ENCODE measurements around the gene LGALS7B. TPM values are rescaled to one million over a fixed set of nuclear protein-coding genes. Genes with fewer than 3 reads are reported as not detected.
"Not testable (repeated sequence)": the region's sequence is repeated elsewhere in the genome, so short reads cannot be mapped to it uniquely, and the experiment has no call there.

LGALS7B gene
- total RNA-seq, 1 donor from 2014 or later, result not detected

DNA sequence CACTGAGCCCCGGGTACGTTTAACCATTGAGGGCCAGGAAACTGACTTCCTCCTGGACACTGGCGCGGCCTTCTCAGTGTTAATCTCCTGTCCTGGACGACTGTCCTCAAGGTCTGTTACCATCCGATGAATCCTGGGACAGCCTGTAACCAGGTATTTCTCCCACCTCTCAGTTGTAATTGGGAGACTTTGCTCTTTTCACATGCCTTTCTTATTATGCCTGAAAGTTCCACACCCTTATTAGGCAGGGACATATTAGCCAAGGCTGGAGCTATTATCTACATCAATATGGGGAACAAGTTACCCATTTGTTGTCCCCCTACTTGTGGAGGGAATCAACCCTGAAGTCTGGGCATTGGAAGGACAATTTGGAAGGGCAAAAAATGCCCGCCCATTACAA is 36.9 kb downstream of the LGALS7B start:
- not testable (repeated sequence) for DNase-seq

GRCh38 chr19:38826856-38827551 is 38.0 kb downstream of the LGALS7B start:
- no peak for DNase-seq

GRCh38 chr19:38829203-38829602 is 40.2 kb downstream of the LGALS7B start:
- not testable (repeated sequence) for DNase-seq

- DNase-seq, result no peak
These were observed 41.2 kb downstream of the LGALS7B start for GRCh38 chr19:38830039-38830733.

GRCh38 chr19:38831142-38831605 is 42.2 kb downstream of the LGALS7B start:
- peak; percentile 26 for DNase-seq

GRCh38 chr19:38833092-38833425 is 44.1 kb downstream of the LGALS7B start:
- no peak for DNase-seq

GRCh38 chr19:38834104-38834490 is 45.1 kb downstream of the LGALS7B start:
- no peak for DNase-seq

GRCh38 chr19:38834590-38834989 is 45.6 kb downstream of the LGALS7B start:
- DNase-seq, result no peak

DNA sequence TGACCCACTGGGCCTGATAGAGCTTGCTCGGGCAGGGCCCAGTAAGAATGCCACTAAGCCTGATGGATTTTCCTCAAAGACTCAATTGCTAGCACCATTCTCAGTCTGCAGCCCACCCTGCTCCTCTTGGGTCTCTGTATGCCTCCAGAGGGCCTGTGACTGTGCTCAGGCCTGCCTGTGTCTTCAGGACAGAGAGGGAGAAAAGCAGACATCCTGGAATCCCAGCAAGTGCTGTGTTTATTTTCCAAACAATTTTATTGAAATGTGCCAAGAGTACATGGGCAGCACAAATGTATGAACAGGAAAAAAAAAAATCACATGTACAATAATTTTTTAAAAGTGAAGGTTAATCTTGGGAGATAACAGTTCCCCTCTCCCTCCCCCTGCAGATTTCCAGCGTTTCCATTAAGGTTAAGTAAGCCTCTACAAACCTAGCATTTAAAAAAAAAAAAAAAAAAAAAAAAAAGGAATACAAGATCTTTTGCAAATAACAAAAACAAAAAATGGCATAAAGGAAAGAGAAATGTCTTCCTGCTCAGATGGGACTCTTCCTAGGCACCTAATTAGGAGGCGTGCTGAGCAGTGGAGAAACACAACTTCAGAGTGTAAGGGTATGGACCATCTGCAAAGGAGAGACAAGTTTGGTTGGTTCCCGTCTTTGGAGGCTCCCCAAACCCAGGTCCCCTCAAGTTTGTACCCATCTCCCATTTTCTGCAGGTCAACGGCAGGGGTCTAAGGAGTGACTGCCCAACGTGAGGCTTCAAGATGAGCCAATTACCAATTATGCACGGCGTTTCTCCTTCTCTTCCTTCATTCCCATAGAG is 47.4 kb downstream of the LGALS7B start:
- DNase-seq, result no peak

DNA sequence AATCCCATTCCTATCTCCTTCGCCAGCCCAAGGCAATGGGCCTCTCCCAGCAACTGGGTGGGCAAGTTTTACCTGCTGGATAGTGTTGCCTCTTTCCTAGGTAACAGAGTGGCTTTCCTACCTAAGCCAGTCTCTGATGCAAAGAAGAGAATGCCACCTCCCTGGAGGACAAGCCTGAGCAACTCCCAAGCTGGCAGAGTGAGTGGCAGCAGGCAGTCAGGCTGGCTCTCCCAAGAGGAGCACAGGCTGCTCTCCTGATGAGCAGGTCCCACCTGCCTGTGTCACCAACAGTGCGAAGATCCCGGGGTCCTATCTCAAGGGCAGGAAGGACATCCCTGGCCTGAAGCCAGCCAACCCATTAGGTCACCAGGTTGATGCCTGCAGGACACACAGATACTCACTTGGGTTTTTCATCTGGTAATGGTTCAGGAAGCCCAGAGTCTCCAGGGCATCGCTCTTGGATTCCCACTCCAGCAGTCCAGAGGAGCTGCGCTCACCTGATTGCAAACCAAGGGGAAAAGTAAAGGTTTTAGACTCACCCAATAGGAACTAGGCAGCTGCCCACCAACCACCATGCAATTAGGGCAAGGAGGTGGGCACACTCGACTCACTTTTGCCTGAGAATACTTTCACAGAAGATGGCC is 48.1 kb downstream of the LGALS7B start:
- DNase-seq, result no peak

- DNase-seq, result no peak
These were observed 48.7 kb downstream of the LGALS7B start for GRCh38 chr19:38837656-38838121.

- DNase-seq, result no peak
These were observed 49.4 kb downstream of the LGALS7B start for GRCh38 chr19:38838208-38838985.

DNA sequence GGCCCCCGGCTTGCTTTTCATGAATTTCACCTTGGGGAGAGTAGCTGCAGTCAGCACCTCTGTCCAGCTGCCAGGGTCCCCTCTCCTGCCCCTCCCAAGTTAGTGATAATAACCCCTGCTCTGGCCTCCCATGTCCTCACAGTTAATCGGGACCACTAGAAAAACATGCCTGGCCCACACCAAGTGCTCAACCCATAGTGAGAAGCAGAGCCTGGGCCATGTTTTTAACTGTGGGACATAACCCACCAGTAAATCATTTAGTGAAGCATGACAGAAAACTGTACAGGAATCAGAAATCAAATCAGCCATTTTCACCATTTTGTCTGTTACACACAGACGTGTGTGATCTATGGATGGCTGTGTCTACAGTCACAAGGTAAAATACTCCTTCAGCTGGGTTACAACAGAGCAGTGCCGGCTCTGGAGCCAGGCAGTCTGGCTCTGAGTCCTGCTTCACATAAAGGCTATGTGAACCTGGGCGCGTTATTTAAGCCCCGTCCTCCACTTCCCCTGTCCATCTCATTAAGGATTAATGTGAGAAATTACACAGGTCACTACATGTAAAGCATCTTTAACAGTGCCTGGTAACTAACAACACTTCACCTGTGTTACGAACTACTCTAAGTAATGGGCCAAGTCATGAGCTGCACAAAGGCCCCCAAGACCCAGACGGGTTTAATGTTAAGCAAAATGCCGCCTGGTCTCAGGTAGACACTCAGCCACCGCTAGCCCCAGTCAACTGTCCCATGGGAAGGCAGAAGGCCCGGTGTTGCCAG is 50.2 kb downstream of the LGALS7B start:
- DNase-seq, result no peak

DNA sequence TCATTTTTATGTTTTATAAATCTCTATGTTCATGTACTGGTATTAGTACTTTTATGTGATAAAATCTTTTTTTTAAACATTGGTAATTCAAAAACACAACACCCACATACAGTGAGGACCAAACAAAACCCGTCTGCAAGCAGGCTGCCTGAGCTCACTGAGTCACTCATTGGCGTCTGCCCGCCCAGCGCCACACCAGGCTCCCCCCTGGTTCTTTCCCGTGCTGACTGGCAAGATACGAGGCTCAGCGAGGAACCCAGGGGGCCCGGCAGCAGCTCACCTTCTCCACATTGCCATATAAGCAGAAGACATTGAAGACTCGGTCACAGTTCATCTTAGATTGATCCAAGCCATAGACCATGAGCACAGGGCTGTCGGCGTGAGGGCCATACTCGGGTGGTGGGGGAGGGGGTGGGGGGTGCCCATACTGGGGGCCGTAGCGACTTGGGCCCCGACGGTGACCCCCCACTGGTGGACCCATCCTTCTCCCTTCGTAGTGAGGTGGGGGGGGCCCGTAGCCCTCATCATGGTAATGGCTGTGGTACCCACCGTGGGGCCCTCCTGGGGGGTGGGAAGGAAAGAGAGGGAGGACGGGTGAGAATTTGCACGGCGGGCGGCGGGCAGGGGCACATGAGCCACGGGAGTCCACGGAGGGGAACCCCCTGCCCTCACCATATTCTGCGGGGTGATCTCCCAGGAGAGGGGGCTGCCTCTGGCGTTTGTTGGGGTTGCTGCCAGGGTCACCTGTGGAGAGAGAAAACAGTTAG is 51.0 kb downstream of the LGALS7B start:
- no peak for DNase-seq

DNA sequence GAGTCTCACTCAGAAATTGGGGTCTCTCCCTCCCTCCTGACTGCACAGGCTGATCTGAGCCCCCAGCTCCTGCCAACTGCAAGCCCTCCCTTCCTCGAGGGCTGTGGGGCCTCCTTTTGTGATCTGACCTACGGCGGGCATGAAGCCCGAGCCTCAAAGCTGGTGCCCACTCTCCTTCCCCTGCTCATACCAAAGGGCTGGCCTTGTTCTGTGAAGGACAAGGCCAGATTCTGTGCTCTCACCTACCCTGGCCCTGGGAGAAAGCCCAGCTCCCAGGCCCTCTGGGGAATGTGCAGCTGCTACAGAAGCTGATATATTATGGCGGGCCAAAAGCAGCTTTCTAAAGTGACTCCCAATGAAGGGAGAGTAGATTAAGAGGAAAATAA is 51.6 kb downstream of the LGALS7B start:
- DNase-seq, result no peak

Small RNAs within 50 kb of the gene (small RNA-seq; reads per million reads assigned to genes)
- gene RNU6-140P, result not detected

Other genes with a start within 250 kb of the LGALS7B start
- 0.16 TPM for gene MAP4K1, start 171.2 kb upstream of the LGALS7B start, total RNA-seq
- 149 TPM for gene EIF3K, start 170.0 kb upstream of the LGALS7B start, total RNA-seq
- 53.2 TPM for gene ACTN4, start 141.6 kb upstream of the LGALS7B start, total RNA-seq
- not detected for gene CAPN12, start 44.7 kb upstream of the LGALS7B start, total RNA-seq
- gene LGALS7, start 15.7 kb upstream of the LGALS7B start, total RNA-seq, result 1.1 TPM
- 1.4 TPM for gene LGALS4, start 23.7 kb downstream of the LGALS7B start, total RNA-seq
- 12.9 TPM for gene ECH1, start 42.6 kb downstream of the LGALS7B start, total RNA-seq
- gene HNRNPL, start 60.8 kb downstream of the LGALS7B start, total RNA-seq, result 350 TPM
- gene RINL, start 89.1 kb downstream of the LGALS7B start, total RNA-seq, result 2.5 TPM
- gene SIRT2, start 110.4 kb downstream of the LGALS7B start, total RNA-seq, result 57.2 TPM
- gene NFKBIB, start 110.8 kb downstream of the LGALS7B start, total RNA-seq, result 4.1 TPM
- gene CCER2, start 123.0 kb downstream of the LGALS7B start, total RNA-seq, result 1.1 TPM
- gene SARS2, start 141.6 kb downstream of the LGALS7B start, total RNA-seq, result 5.0 TPM
- gene MRPS12, start 141.7 kb downstream of the LGALS7B start, total RNA-seq, result 13.1 TPM
- gene FBXO17, start 186.5 kb downstream of the LGALS7B start, total RNA-seq, result 3.6 TPM
- gene FBXO27, start 243.3 kb downstream of the LGALS7B start, total RNA-seq, result 5.6 TPM

Data from occipital lobe (tissue), 3 donors.